HL-60 (cell line): Measurements from ENCODE around the gene LMO4.

Source experiments
- DNase-seq, 2 experiments: peaks; one replicate each; pipeline ENCODE4 v3.0.0-alpha.2; 2010 to 2020; ENCODE audit warnings: low read depth in 1 of 2, low spot score in 1 of 2
- H3K27ac ChIP-seq: fragments of 250-450 bp; sonication (Bioruptor Pico); replicated peaks from 2 replicates; pipeline ENCODE4 v1.5.1; 2020; ENCODE audit warnings: mild to moderate bottlenecking, moderate library complexity
- H3K27me3 ChIP-seq: fragments of 250-450 bp; sonication (Bioruptor Pico); 2 replicates; pipeline ENCODE4 v1.5.1; 2021; ENCODE audit warnings: mild to moderate bottlenecking, moderate library complexity; ENCODE audit not compliant: insufficient read depth, poor library complexity, severe bottlenecking
- H3K4me3 ChIP-seq: replicated peaks from 2 replicates; pipeline ENCODE4 v1.5.1; 2011; ENCODE audit warnings: mild to moderate bottlenecking, control low read depth, low read length; ENCODE audit not compliant: insufficient read depth
- GABPA ChIP-seq: IDR thresholded peaks from 2 replicates; pipeline ENCODE4 v1.6.1; 2012; ENCODE audit warnings: low read depth
- POLR2AphosphoS5 ChIP-seq: IDR thresholded peaks from 2 replicates; pipeline ENCODE4 v1.6.1; 2012; ENCODE audit warnings: low read depth
- REST ChIP-seq: IDR thresholded peaks from 2 replicates; pipeline ENCODE4 v1.6.1; 2012; ENCODE audit warnings: low read depth; ENCODE audit not compliant: insufficient replicate concordance
- SPI1 ChIP-seq: IDR thresholded peaks from 2 replicates; pipeline ENCODE4 v1.6.1; 2012; ENCODE audit warnings: low read depth, mild to moderate bottlenecking, borderline replicate concordance
- TF ChIP-seq, protein P1 (sequence below): IDR thresholded peaks from one replicate; pipeline ENCODE4 v1.5.1; 2011; ENCODE audit warnings: low read length, control low read depth, inconsistent platforms; ENCODE audit not compliant: insufficient read depth

The LMO4 gene

GRCh38 chr1:87335175-87335884 lies 6.7 kb downstream of the LMO4 start:
- peak; percentile 57 to 83 for DNase-seq
- TF ChIP-seq REST (no peak), POLR2AphosphoS5 (peak; percentile 56; the same call in 1 of the 2 replicates), SPI1 (peak; percentile 21; the same call in 1 of the 2 replicates)
- Histone ChIP-seq H3K27ac (peak overlapping the region; percentile 88), H3K4me3 (peak overlapping the region; percentile 47), H3K27me3 (no peaks in the 10 kb centered on the region)

GRCh38 chr1:87336623-87337067 lies 8.0 kb downstream of the LMO4 start:
- DNase-seq = no peak
- Histone ChIP-seq H3K27ac (no peak overlapping the region), H3K4me3 (no peak overlapping the region), H3K27me3 (no peaks in the 10 kb centered on the region)
- TF ChIP-seq, protein P1, sequence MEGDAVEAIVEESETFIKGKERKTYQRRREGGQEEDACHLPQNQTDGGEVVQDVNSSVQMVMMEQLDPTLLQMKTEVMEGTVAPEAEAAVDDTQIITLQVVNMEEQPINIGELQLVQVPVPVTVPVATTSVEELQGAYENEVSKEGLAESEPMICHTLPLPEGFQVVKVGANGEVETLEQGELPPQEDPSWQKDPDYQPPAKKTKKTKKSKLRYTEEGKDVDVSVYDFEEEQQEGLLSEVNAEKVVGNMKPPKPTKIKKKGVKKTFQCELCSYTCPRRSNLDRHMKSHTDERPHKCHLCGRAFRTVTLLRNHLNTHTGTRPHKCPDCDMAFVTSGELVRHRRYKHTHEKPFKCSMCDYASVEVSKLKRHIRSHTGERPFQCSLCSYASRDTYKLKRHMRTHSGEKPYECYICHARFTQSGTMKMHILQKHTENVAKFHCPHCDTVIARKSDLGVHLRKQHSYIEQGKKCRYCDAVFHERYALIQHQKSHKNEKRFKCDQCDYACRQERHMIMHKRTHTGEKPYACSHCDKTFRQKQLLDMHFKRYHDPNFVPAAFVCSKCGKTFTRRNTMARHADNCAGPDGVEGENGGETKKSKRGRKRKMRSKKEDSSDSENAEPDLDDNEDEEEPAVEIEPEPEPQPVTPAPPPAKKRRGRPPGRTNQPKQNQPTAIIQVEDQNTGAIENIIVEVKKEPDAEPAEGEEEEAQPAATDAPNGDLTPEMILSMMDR = no peak
- no peak for TF ChIP-seq GABPA
- TF ChIP-seq SPI1 = no peak
- TF ChIP-seq POLR2AphosphoS5 = no peak
- no peak for TF ChIP-seq REST

GRCh38 chr1:87337606-87338005 lies 8.9 kb downstream of the LMO4 start:
- no peak for TF ChIP-seq SPI1
- TF ChIP-seq, protein P1 = no peak
- TF ChIP-seq GABPA = no peak
- TF ChIP-seq POLR2AphosphoS5 = no peak
- no peak for TF ChIP-seq REST
- no peak overlapping the region for H3K4me3 ChIP-seq
- DNase-seq = no peak
- H3K27me3 ChIP-seq = no peaks in the 10 kb centered on the region
- no peak overlapping the region for H3K27ac ChIP-seq
